CD8-positive, alpha-beta memory T cell (primary cell): ENCODE results near the gene UBE2N. TPM values are rescaled to one million over a fixed set of nuclear protein-coding genes. Genes with fewer than 3 reads are reported as not detected.

Experiments used
- CTCF ChIA-PET: fragments of 350-600 bp; sonication (Branson Sonifier 250); formaldehyde crosslinking; loops from one replicate; lab custom pipeline; 2021; ENCODE audit warnings: antibody characterized with exemption; lab: Charles Lee
- POLR2A ChIA-PET: fragments of 350-600 bp; sonication (Branson Sonifier 250); formaldehyde crosslinking; loops from one replicate; lab custom pipeline; 2021; ENCODE audit warnings: antibody characterized with exemption; lab: Charles Lee
- DNase-seq, 5 donors: peaks; one replicate each; pipeline versions ENCODE4 v3.0.0 to v3.0.0-alpha.2; 2020 to 2022; ENCODE audit warnings: mixed read lengths in 1 of 5
- H3K27ac ChIP-seq: one replicate; pipeline ENCODE4 v1.7.0; 2013; ENCODE audit warnings: low read depth, mild to moderate bottlenecking, low read length, moderate library complexity
- H3K27me3 ChIP-seq: 2 replicates; pipeline ENCODE4 v1.7.0; 2013; ENCODE audit warnings: low read length, mild to moderate bottlenecking; ENCODE audit not compliant: insufficient read depth, poor library complexity, severe bottlenecking
- H3K36me3 ChIP-seq: 2 replicates; pipeline ENCODE4 v1.7.0; 2013; ENCODE audit warnings: mild to moderate bottlenecking, low read length, moderate library complexity; ENCODE audit not compliant: insufficient read depth
- H3K4me1 ChIP-seq: 2 replicates; pipeline ENCODE4 v1.7.0; 2013; ENCODE audit warnings: mild to moderate bottlenecking, low read length, moderate library complexity; ENCODE audit not compliant: insufficient read depth
- H3K4me3 ChIP-seq: 2 replicates; pipeline ENCODE4 v1.7.0; 2013; ENCODE audit warnings: mild to moderate bottlenecking, low read length
- H3K9me3 ChIP-seq: 2 replicates; pipeline ENCODE4 v1.7.0; 2013; ENCODE audit warnings: mild to moderate bottlenecking, low read length
- H3K27ac Mint-ChIP-seq, 8 donors: one replicate each; pipeline ENCODE4 v1.8.0; 2020 to 2021; ENCODE audit warnings: mixed read lengths in 8 of 8, mild to moderate bottlenecking in 6 of 8, inconsistent platforms in 3 of 8, moderate library complexity in 3 of 8
- H3K27me3 Mint-ChIP-seq, 2 donors: one replicate each; pipeline ENCODE4 v1.8.0; 2020 to 2021; ENCODE audit warnings: mixed read lengths in 2 of 2, mild to moderate bottlenecking in 1 of 2, moderate library complexity in 1 of 2
- H3K36me3 Mint-ChIP-seq, 3 donors: one replicate each; pipeline ENCODE4 v1.8.0; 2020 to 2021; ENCODE audit warnings: mixed read lengths in 3 of 3, inconsistent platforms in 1 of 3, mild to moderate bottlenecking in 1 of 3
- H3K4me1 Mint-ChIP-seq, 3 donors: one replicate each; pipeline ENCODE4 v1.8.0; 2020 to 2021; ENCODE audit warnings: mixed read lengths in 3 of 3, inconsistent platforms in 1 of 3, mild to moderate bottlenecking in 1 of 3
- H3K4me3 Mint-ChIP-seq, 7 donors: one replicate each; pipeline ENCODE4 v1.8.0; 2020 to 2021; ENCODE audit warnings: mixed read lengths in 7 of 7, mild to moderate bottlenecking in 6 of 7, moderate library complexity in 4 of 7, inconsistent platforms in 2 of 7
- H3K9me3 Mint-ChIP-seq, 5 donors: one replicate each; pipeline ENCODE4 v1.8.0; 2020 to 2022; ENCODE audit warnings: mixed read lengths in 5 of 5, mild to moderate bottlenecking in 3 of 5, moderate library complexity in 2 of 5, inconsistent platforms in 1 of 5
- polyA plus RNA-seq: library from polyadenylated mRNA; unstranded; fragments of 300-500 nt; fragmentation: Illumina TruSeq; gene quantifications from one replicate; pipeline ENCODE4 v1.2.3, GENCODE V29; 2021
- total RNA-seq, 2 experiments: library from RNA; stranded (reverse); gene quantifications; one replicate each; pipeline ENCODE4 v1.2.3, GENCODE V29; 2021

UBE2N gene
- total and polyA plus RNA-seq, 3 experiments from 2014 or later: 157 to 244 (median 236) TPM

- H3K27ac Mint-ChIP-seq: peak within 1 kb of the TSS; percentile 90 to 99 (median 99)
- H3K36me3 Mint-ChIP-seq: peaks cover 0 to 9% (median 3%) of the 10 kb centered on the region in 3 donors
- Histone ChIP-seq H3K27me3 (no peaks in the 10 kb centered on the region), H3K9me3 (no peaks in the 10 kb centered on the region), H3K27ac (peak within 1 kb of the TSS; percentile 93), H3K36me3 (no peaks in the 10 kb centered on the region), H3K4me3 (peak within 1 kb of the TSS; percentile 78), H3K4me1 (peaks cover 31% of the 10 kb centered on the region)
- peak within 1 kb of the TSS; percentile 96 to 100 (median 99) for H3K4me3 Mint-ChIP-seq
- peaks cover 0 to 4% of the 10 kb centered on the region in 2 donors for H3K27me3 Mint-ChIP-seq
- CTCF ChIA-PET: no interaction called here
- DNase-seq: peak; percentile 94 to 99 (median 97)
- POLR2A ChIA-PET: interaction anchor here (0.6 to 1.2 kb wide), 4 partner anchors 13 to 1059 kb away, joined by 3 to 5 read pairs (median 4); no protein-coding TSS in a partner anchor
- no peaks in the 10 kb centered on the region for H3K9me3 Mint-ChIP-seq
- H3K4me1 Mint-ChIP-seq: peaks cover 31 to 44% (median 41%) of the 10 kb centered on the region in 3 donors
These were observed 64.2 kb downstream of the UBE2N start, which contains the start of gene NUDT4 for GRCh38 chr12:93377252-93378195. Gene NUDT4 (plus strand): TSS chr12:93377925. CDS start chr12:93378323, 398 bp downstream.

DNA sequence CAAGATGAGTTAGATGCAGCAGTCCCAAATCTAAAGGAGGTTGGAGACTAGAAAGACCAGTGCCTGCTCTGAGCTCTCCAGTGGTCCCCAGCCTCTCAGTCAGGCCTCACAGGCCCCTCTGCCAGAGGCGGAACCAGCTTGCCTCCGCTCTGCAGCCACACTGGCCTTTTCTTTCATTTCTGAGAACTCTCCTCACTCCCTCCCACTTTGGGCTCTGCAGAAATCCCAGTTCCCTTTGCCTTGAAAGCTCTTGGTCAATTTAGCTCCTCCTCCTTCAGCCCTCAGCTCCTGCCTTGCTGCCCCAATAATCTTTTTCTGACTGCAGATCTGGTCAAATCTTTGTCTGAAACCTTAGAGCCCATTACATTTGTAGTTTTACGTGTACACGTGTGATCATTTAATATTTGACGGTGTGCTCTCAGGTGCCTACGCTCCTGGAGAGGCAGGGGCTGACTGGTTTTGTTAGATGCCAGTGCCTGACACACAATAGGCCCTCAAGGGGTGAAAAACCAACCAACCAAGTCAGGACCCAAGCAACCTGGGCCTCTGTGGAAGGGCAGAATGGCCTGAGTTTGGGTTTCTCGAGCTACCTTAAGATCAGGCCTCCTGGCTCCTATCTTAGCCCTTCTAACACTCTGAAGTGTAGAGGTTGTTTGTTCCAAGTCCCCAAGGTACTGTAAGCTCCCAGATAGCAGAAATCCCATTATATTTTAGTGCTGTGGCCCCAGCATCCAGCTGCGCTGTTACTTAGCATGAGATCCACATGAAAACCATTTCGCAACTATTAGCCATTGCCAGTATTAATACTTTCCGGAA is 65.1 kb downstream of the UBE2N start:
- H3K27me3 ChIP-seq: no peaks in the 10 kb centered on the region
- peak overlapping the region; percentile 64 for H3K27ac ChIP-seq
- ChIA-PET CTCF (no interaction called here), POLR2A (interaction anchor here (0.6 to 1.2 kb wide), 4 partner anchors 12 to 1060 kb away, joined by 3 to 5 read pairs (median 4); no protein-coding TSS in a partner anchor)
- H3K36me3 ChIP-seq: no peaks in the 10 kb centered on the region
- peak overlapping the region; percentile 31 to 96 (median 89) for H3K4me3 Mint-ChIP-seq
- peaks cover 25% of the 10 kb centered on the region for H3K4me1 ChIP-seq
- DNase-seq: no peak
- H3K4me3 ChIP-seq: peak overlapping the region; percentile 67
- peaks cover 0 to 4% of the 10 kb centered on the region in 2 donors for H3K27me3 Mint-ChIP-seq
- no peaks in the 10 kb centered on the region for H3K9me3 ChIP-seq
- peaks cover 0 to 9% (median 3%) of the 10 kb centered on the region in 3 donors for H3K36me3 Mint-ChIP-seq
- peaks cover 25 to 37% (median 34%) of the 10 kb centered on the region in 3 donors for H3K4me1 Mint-ChIP-seq
- peak overlapping the region in 1 of 8 donors; percentile 12 for H3K27ac Mint-ChIP-seq
- no peaks in the 10 kb centered on the region for H3K9me3 Mint-ChIP-seq

DNA sequence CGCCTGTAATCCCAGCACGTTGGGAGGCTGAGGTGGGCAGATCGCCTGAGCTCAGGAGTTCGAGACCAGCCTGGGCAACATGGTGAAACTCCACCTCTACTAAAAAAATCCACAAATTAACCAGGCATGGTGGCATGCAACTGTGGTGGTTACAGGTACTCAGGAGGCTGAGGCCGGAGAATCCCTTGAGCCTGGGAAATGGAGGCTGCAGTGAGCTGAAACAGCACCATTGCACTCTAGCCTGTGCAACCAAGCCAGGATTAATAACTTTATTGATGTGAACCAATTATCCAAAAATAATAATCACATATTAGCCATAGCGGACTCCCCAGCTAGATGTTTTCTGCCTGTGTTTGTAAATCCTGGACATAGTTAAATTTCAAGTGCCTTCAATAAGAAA is 65.8 kb downstream of the UBE2N start:
- no peaks in the 10 kb centered on the region for H3K36me3 ChIP-seq
- Mint-ChIP-seq H3K36me3 (peaks cover 0 to 9% (median 0%) of the 10 kb centered on the region in 3 donors), H3K27ac (peak overlapping the region in 1 of 8 donors; percentile 16), H3K4me3 (peak overlapping the region in 2 of 7 donors; percentile 49 to 96), H3K9me3 (no peaks in the 10 kb centered on the region), H3K27me3 (peaks cover under 1 to 4% of the 10 kb centered on the region in 2 donors), H3K4me1 (peaks cover 18 to 30% (median 27%) of the 10 kb centered on the region in 3 donors)
- no peak overlapping the region for H3K4me3 ChIP-seq
- ChIA-PET CTCF (no interaction called here), POLR2A (no interaction called here)
- no peak for DNase-seq
- no peaks in the 10 kb centered on the region for H3K27me3 ChIP-seq
- H3K4me1 ChIP-seq: peaks cover 18% of the 10 kb centered on the region
- no peaks in the 10 kb centered on the region for H3K9me3 ChIP-seq
- peak overlapping the region; percentile 64 for H3K27ac ChIP-seq

DNA sequence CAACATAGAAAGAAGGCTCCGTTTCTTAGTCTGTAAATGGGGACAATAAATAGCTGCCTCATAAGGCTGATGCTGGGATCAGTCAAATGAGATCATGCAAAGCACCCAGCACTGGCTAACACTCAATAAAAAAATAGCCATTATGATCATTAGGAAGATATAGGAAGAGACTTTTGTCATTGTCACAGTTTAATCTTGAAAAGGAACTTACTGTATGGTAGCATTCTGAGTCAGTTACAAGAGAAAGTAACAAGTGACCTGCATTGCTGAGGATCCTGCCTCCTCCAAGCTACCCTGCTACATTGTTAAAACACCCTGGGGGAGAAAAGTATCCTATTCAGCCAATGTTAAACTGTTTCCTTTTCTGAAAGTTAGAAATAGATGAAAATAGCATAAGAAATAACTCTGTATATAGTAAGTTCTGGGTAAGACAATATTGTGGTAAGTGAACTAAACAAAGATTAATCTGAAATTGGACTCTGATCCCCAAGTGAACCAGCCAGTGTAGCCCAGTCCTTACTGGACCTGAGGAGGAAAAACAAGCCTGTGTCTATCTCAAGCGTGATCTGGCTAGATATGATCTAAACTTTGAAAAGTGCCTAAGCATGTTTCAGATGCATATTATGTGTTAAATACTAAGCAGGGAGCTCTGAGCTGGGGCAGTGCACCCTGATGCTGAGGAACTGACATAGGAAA is 67.6 kb downstream of the UBE2N start:
- Histone ChIP-seq H3K27ac (peak overlapping the region; percentile 69), H3K27me3 (no peaks in the 10 kb centered on the region), H3K4me3 (no peak overlapping the region), H3K36me3 (no peaks in the 10 kb centered on the region), H3K9me3 (no peaks in the 10 kb centered on the region), H3K4me1 (peaks cover 6% of the 10 kb centered on the region)
- Mint-ChIP-seq H3K4me1 (peaks cover 2 to 12% (median 11%) of the 10 kb centered on the region in 3 donors), H3K27ac (no peak overlapping the region), H3K27me3 (peaks cover 2 to 4% of the 10 kb centered on the region in 2 donors), H3K36me3 (peaks cover 0 to 8% (median 0%) of the 10 kb centered on the region in 3 donors), H3K4me3 (no peak overlapping the region), H3K9me3 (no peaks in the 10 kb centered on the region)
- no peak for DNase-seq
- ChIA-PET POLR2A (no interaction called here), CTCF (no interaction called here)

- Histone ChIP-seq H3K27ac (peak overlapping the region; percentile 9), H3K4me1 (no peaks in the 10 kb centered on the region), H3K36me3 (no peaks in the 10 kb centered on the region), H3K9me3 (no peaks in the 10 kb centered on the region), H3K27me3 (no peaks in the 10 kb centered on the region), H3K4me3 (no peak overlapping the region)
- Mint-ChIP-seq H3K4me3 (peak overlapping the region in 1 of 7 donors; percentile 43), H3K27ac (peak overlapping the region in 1 of 8 donors; percentile 31), H3K9me3 (no peaks in the 10 kb centered on the region), H3K27me3 (peaks cover 2 to 4% of the 10 kb centered on the region in 2 donors), H3K36me3 (no peaks in the 10 kb centered on the region), H3K4me1 (no peaks in the 10 kb centered on the region)
- ChIA-PET CTCF (no interaction called here), POLR2A (no interaction called here)
- DNase-seq: no peak
These were observed 70.8 kb downstream of the UBE2N start for GRCh38 chr12:93370947-93371346.

- H3K4me1 Mint-ChIP-seq: peaks cover under 1 to 5% (median 2%) of the 10 kb centered on the region in 3 donors
- Histone ChIP-seq H3K9me3 (no peaks in the 10 kb centered on the region), H3K27me3 (no peaks in the 10 kb centered on the region), H3K4me1 (peaks cover 1% of the 10 kb centered on the region), H3K4me3 (no peak overlapping the region), H3K27ac (no peak overlapping the region), H3K36me3 (no peaks in the 10 kb centered on the region)
- CTCF ChIA-PET: no interaction called here
- H3K27ac Mint-ChIP-seq: no peak overlapping the region
- POLR2A ChIA-PET: no interaction called here
- H3K36me3 Mint-ChIP-seq: no peaks in the 10 kb centered on the region
- peaks cover 2 to 4% of the 10 kb centered on the region in 2 donors for H3K27me3 Mint-ChIP-seq
- no peak overlapping the region for H3K4me3 Mint-ChIP-seq
- H3K9me3 Mint-ChIP-seq: no peaks in the 10 kb centered on the region
- no peak for DNase-seq
These were observed 72.2 kb downstream of the UBE2N start for GRCh38 chr12:93369505-93369904.

DNA sequence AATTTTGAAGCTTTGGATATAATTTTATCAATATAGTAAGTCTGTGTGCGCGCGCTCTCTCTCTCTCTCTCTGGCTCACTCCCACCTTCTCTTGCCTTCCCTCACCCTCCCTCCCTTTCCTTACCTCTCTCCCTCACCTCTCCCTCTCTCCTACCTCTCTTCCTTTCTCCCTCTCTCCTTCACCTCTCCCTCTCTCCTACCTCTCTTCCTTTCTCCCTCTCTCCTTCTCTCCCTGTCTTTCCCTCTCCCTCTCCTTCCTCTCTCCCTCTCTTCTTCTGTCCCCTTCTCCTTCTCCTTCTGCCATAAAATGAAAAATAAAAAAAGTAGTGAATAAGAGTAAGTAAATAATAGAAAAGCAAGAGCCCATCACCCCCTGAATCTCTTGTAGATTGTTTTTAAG is 73.0 kb downstream of the UBE2N start:
- no peak overlapping the region for H3K27ac Mint-ChIP-seq
- peaks cover 8% of the 10 kb centered on the region for H3K4me1 ChIP-seq
- no peaks in the 10 kb centered on the region for H3K9me3 Mint-ChIP-seq
- peaks cover 6 to 12% (median 9%) of the 10 kb centered on the region in 3 donors for H3K4me1 Mint-ChIP-seq
- POLR2A ChIA-PET: no interaction called here
- H3K36me3 ChIP-seq: no peaks in the 10 kb centered on the region
- no peaks in the 10 kb centered on the region for H3K36me3 Mint-ChIP-seq
- H3K9me3 ChIP-seq: no peaks in the 10 kb centered on the region
- no peaks in the 10 kb centered on the region for H3K27me3 ChIP-seq
- no peak overlapping the region for H3K27ac ChIP-seq
- peaks cover 2 to 4% of the 10 kb centered on the region in 2 donors for H3K27me3 Mint-ChIP-seq
- DNase-seq: no peak
- no peak overlapping the region for H3K4me3 ChIP-seq
- no peak overlapping the region for H3K4me3 Mint-ChIP-seq
- CTCF ChIA-PET: no interaction called here
